GM21447 (cell line): Measurements from ENCODE around the gene QARS1.

Source experiments
- ATAC-seq: cut with Tn5 transposase; IDR thresholded peaks from one replicate; pipeline ENCODE4 v1.9.1; 2021; ENCODE audit not compliant: unreplicated experiment

QARS1 gene

GRCh38 chr3:49104427-49105291, at the start of gene QARS1:
TSS of gene QARS1 (minus strand) at chr3:49104757. CDS start at chr3:49104733, 24 bp downstream.
- peak; percentile 92 for ATAC-seq

DNA sequence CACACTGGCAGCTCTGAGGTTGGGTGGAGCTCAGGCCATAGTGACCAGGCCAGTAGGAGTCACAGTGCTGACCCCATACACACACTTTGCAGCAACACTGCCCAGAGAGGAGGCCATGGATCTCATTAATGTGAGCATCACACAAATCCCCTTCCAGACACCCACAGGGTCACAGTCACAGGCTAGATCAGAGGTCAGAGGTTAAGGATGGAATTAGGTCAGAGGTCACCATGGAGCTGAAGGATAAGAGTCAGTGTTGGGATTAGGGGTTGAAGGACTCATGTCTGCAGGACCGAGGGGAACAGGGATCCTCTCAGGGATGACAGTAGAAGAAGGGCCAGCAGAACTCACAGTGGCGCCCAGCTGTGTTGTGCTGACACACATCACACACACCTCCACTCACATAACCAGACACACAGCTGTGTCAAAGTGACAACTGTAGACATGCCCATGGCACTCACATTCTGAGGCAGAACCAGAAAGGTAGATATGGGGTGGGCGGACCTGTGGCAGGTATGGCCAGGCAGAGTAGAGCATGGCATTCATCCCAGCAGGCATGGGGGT, 48.9 kb upstream of the QARS1 start:
- no peak for ATAC-seq

- ATAC-seq: no peak
Observed at GRCh38 chr3:49151610-49152009, 47.1 kb upstream of the QARS1 start.

DNA sequence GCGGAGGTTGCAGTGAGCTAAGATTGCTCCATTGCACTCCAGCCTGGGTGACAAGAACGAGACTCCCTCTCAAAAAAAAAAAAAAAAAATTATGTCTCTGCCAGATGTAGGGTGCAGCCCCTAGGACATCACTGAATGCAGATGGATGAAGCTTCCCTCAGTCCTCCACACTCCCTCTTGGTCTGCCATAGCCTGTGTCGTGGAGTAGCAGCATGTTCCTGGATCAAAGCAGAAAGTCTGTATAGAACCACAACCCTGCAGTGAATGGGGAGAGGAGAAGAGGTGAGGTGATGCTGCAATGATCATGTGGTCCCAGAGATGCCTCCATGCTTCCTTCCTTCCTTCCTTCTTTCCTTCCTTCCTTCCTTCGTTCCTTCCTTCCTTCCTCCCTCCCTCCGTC, 43.6 kb upstream of the QARS1 start:
- no peak for ATAC-seq

- no peak for ATAC-seq
Observed at GRCh38 chr3:49140080-49140479, 35.5 kb upstream of the QARS1 start.

GRCh38 chr3:49135499-49135898, 30.9 kb upstream of the QARS1 start:
- ATAC-seq: no peak

GRCh38 chr3:49134471-49135265, 30.1 kb upstream of the QARS1 start:
- no peak for ATAC-seq

DNA sequence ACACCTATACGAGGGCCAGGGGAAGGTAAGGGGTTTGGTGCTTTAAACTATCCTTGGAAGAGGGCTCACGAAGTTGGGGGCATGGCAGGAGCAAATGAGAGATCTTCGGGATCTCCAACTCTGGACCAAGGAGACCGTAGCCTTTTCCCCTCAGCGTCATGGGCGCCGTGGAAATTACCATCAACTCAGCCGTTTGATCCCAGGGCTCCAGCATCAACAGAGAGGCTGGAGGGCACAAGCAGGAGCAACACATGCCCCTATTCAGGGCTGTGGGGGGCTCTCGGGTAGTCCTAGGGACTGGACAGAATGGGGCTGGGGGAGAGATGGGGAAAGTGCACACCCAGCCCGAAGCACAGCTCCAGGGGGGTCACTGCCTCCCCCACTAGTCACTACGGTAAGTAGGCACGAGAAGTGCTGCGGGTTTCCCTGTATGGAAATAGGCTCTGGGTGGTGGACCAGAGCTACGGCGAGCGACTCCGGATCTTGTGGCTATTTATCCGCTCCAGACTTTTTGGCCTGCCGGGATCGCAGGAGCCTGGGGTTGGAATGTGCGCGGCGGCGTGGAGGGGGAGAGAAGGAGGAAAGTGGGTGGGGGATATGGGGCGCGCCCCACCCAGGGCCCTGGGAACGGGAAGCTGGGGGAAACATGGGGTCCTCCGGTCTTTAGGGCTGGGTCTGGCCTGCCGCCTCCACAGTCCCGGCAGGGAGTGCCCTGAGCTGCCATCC, 28.8 kb upstream of the QARS1 start:
- ATAC-seq: no peak

GRCh38 chr3:49132437-49133225, 28.1 kb upstream of the QARS1 start, which contains the start of gene LAMB2:
TSS of gene LAMB2 (minus strand) at chr3:49133050. CDS start at chr3:49132867, 183 bp downstream.
- ATAC-seq: no peak

DNA sequence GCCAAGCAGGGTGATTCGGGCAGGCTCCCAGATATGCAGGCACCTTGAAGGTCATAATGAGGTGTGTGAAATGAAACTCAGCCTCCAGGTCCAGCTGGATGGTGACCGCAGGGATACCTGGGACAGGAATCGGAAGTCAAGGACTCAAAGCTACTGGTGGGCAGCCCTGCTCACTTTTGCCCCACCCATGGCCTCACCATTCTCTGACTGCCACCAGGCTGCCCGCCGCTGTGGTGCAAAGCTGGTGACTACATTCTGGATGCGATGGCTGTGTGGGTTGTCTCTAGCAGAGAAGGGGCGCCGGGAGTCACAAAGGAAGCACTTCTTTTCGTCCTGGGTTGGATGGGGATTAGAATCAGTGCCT, 27.5 kb upstream of the QARS1 start:
- ATAC-seq: no peak

- no peak for ATAC-seq
Observed at GRCh38 chr3:49131576-49131975, 27.0 kb upstream of the QARS1 start.

- ATAC-seq: no peak
Observed at GRCh38 chr3:49131040-49131439, 26.5 kb upstream of the QARS1 start.

DNA sequence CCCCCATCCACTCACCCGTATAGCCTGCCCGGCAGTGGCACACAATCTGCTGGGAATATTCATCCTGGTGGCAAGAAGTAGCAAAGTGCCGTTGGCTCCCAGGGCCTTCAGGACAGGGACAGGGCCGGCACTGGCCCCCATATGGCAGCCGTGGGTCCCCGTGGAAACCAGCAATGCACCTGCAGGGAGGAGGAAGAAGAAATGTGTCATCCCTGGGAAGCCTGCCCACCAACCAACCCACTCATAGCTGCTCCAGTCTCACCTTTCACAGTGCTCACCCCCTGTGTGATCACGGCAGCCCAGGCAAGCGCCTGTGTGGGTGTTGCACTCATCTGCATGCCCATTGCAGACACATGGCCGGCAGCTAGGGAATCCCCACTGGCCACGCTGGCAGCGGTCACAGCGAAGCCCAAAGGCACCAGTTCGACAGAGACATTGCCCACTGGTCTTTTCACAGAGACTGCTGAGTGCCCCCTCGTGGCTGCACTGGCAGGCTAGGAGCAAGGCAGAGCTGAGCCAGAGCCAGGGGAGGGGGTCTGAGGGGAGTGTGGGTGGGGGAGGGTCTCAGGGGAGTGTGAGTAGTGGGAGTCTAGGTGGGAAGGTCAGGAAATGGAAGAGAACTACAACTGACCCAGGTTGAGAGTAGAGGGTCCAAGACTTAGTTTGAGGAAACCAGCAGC, 20.6 kb upstream of the QARS1 start:
- ATAC-seq: no peak

GRCh38 chr3:49124203-49124602, 19.6 kb upstream of the QARS1 start:
- no peak for ATAC-seq

DNA sequence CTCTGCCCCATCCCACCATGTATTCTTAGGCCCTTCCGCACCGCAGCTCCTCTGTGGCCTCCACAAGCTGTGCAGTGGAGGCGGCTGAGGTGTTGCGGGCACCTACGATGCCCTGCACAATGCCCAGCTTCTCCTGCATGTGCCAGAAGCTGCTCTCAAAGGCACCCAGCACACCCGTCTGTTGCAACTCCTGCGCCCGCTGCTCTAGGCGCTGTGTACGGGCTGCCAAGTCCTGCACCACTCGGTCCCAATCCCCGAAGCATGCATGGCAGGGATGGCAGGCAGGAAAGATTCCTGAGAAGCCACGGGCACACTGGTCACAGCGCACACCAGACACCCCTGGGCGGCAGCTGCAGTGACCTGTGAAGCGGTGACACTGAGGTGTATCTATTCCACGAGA, 19.1 kb upstream of the QARS1 start:
- no peak for ATAC-seq

DNA sequence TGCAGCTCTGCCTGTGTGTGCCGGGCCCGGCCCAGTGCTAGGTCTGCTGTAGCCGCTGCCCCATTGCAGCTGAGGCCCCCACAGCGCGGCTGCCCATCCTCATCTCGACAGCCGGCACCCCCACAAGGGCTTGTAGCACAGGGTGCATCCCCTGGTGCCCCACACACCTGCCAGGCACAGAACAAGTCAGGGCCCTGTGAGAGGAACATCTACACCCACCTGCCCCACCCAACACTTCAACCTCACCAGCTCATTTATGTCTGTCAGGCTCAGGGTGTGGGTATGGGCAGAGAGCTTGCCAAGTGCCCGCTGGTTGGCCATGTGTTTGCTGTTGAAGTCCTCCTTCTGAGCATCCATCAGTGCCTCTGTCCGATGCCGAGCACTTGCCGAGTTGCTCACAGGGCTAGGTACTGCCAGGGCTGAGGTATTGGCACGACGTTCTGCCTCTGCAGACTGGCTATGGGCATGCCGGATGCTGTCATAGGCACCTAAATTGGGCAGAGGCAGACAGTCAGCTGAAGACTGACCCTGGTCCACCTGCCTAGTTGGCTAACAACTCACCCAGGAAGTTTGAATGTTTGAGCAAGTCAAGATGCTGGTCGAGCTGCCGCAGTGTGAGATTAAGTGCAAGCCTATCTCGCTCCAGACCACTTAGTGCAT, 18.5 kb upstream of the QARS1 start:
- ATAC-seq: no peak

DNA sequence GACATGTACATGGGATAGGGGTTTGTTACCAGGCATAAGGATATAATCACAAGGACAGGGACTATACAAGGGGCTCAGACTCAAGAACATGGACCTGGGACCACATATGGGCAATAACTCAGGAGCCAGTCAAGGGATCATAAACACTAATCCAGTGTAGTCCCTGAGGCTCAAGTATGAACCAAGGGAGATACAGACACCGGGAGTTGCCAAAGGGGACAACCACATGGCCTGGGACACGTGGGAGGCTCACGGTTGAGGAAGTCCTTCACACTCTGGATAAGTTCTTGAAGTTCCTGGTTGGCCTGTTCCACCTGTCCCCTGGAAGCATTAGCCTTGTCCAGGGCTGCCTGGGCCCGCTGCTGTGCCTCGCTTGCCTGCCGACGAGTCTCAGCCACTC, 17.9 kb upstream of the QARS1 start:
- no peak for ATAC-seq

- no peak for ATAC-seq
Observed at GRCh38 chr3:49122022-49122421, 17.5 kb upstream of the QARS1 start.

GRCh38 chr3:49121132-49121736, 16.7 kb upstream of the QARS1 start:
- ATAC-seq: peak; percentile 23
